NB4 (cell line): ENCODE data around the gene GPR108.
A peak's percentile ranks its signal among the peaks of the same experiment; 100 is the strongest.
"Not testable (repeated sequence)": the region's sequence is repeated elsewhere in the genome, so short reads cannot be mapped to it uniquely, and the experiment has no call there.

Experiments
- DNase-seq: peaks from one replicate; pipeline ENCODE4 v3.0.0; 2010; ENCODE audit warnings: low read depth
- H3K4me3 ChIP-seq: one replicate; pipeline ENCODE4 v1.5.1; 2011; ENCODE audit warnings: mild to moderate bottlenecking, low read depth, low read length, moderate library complexity
- MYC ChIP-seq: IDR thresholded peaks from 2 replicates; pipeline ENCODE4 v1.6.1; 2011; ENCODE audit warnings: low read depth, low read length
- POLR2A ChIP-seq: IDR thresholded peaks from 2 replicates; pipeline ENCODE4 v1.6.1; 2011; ENCODE audit warnings: mild to moderate bottlenecking; ENCODE audit not compliant: insufficient read length; ENCODE audit errors: extremely low read depth
- TF ChIP-seq, protein P1 (sequence below): IDR thresholded peaks from 2 replicates; pipeline ENCODE4 v1.6.1; 2011; ENCODE audit warnings: low read depth, low read length
- TF ChIP-seq, protein P2 (sequence below): IDR thresholded peaks from one replicate; pipeline ENCODE4 v1.5.1; 2012; ENCODE audit warnings: low read depth, low read length

GPR108 gene

DNA sequence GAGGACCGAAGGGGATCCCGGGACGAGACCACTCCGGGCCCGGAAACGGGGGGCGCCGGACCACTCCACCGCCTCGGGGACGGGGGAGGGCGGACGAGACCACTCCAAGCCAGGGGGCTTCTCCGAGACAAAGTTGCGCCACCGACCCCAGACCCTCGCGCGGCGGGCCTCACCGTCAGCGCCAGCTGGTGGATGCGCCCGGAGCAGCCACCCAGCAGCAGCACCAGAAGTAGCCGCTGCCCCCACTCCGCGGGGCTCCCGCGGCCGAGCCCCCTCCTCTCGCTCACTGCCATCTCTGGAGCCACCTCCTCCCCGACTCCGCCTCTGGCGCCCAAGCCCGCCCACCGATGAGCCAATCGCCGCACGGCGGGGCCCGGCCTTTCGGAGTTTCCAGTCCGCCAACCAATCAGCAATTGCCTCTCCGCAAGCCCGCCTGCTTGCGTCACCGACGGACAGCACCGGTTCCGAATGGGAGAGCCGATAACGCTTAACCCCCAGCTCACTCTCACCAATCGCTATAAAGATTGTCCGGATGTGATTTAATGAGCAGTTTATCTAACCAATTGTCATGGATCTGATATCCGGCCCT lies at the start of gene GPR108:
GPR108 (minus strand) TSS at position 297 of the 589 bp plus-strand sequence; CDS start at position 293, 4 bp downstream.
- peak; percentile 98 for DNase-seq
- TF ChIP-seq MYC: peak; percentile 33; the same call in 1 of the 2 replicates
- TF ChIP-seq, protein P1, sequence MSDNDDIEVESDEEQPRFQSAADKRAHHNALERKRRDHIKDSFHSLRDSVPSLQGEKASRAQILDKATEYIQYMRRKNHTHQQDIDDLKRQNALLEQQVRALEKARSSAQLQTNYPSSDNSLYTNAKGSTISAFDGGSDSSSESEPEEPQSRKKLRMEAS: no peak
- TF ChIP-seq POLR2A: peak; percentile 24
- H3K4me3 ChIP-seq: peak within 1 kb of the TSS; percentile 80

DNA sequence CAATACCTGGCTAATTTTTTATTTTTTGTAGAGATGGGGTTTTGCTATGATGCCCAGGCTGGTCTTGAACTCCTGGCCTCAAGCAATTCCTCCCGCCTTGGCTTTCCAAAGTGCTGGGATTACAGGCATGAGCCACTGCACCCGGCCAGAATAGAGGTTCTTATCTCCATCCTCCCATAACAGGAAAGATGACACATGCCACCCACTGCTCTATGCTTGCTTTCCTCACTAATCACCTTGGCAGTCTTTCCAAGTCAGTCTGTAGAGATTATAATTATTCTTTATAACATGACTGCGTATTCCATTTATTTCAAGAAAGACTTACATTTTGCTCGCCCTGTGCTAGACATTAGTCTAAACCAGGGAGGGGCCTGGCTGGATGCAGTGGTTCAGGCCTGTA lies 41.8 kb upstream of the GPR108 start:
- no peak overlapping the region for H3K4me3 ChIP-seq
- no peak for DNase-seq
- TF ChIP-seq MYC: no peak
- TF ChIP-seq, protein P1: no peak
- TF ChIP-seq, protein P2, sequence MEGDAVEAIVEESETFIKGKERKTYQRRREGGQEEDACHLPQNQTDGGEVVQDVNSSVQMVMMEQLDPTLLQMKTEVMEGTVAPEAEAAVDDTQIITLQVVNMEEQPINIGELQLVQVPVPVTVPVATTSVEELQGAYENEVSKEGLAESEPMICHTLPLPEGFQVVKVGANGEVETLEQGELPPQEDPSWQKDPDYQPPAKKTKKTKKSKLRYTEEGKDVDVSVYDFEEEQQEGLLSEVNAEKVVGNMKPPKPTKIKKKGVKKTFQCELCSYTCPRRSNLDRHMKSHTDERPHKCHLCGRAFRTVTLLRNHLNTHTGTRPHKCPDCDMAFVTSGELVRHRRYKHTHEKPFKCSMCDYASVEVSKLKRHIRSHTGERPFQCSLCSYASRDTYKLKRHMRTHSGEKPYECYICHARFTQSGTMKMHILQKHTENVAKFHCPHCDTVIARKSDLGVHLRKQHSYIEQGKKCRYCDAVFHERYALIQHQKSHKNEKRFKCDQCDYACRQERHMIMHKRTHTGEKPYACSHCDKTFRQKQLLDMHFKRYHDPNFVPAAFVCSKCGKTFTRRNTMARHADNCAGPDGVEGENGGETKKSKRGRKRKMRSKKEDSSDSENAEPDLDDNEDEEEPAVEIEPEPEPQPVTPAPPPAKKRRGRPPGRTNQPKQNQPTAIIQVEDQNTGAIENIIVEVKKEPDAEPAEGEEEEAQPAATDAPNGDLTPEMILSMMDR: no peak
- TF ChIP-seq POLR2A: no peak

DNA sequence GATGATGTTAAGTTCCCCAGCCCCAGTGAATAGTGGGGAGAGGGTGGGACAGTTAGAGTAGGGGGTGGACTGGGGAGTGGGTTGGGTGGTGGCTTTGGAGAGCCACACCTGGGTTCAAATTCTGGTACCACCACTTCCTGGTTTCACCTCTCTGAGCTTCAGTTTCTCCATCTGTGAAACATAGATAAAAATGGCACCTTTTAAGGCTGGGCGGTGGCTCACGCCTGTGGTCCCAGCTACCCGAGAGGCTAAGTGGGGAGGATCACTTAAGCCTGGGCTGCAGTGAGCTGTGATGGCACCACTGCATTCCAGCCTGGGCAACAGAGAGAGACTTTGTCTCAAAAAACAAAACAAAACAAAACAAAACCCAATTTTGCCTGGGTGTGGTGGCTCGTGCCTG lies 41.0 kb upstream of the GPR108 start:
- H3K4me3 ChIP-seq: no peak overlapping the region
- DNase-seq: no peak
- TF ChIP-seq, protein P1: no peak

DNA sequence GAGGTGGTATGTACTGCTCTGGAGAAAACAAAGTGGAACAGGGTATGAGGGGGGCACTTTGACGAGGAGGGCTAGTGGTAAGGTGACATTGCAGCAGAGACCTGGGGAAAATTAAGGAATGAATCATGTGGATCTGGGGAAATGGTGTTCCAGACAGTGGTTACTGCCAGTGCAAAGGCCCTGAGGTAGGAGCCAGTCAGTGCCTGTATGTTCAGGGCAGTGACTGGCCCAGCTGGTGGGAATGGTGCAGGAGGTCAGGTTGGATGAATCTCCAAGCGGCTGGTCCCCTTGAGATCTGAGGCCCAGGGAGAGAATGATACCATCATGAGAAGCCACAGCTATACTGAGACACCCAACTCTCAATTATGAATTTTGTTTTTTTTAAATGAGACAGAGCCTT lies 40.1 kb upstream of the GPR108 start:
- no peak for DNase-seq
- H3K4me3 ChIP-seq: no peak overlapping the region

DNA sequence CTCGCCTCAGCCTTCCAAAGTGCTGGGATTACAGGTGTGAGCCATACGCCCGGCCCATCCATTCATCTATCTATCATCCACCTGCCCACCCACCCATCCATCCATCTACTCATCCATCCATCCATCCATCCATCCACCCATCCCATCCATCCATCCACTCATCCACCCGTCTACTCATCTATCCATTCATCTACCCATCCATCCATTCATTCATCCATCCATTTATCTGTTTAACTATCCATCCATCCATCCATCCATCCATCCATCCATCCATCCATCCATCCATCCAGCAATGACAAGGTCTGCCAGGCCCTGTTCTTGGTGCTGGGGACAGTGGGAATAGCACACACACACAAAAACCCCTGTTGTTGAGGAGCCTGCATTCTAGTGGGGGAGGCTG lies 39.6 kb upstream of the GPR108 start:
- TF ChIP-seq MYC: no peak
- TF ChIP-seq, protein P2: no peak
- TF ChIP-seq, protein P1: no peak
- no peak for TF ChIP-seq POLR2A
- DNase-seq: no peak
- no peak overlapping the region for H3K4me3 ChIP-seq

More for the DNA sequence above, 40.1 kb upstream of the GPR108 start:
- no peak for TF ChIP-seq MYC
- TF ChIP-seq, protein P1: no peak
- TF ChIP-seq, protein P2: no peak
- no peak for TF ChIP-seq POLR2A

DNA sequence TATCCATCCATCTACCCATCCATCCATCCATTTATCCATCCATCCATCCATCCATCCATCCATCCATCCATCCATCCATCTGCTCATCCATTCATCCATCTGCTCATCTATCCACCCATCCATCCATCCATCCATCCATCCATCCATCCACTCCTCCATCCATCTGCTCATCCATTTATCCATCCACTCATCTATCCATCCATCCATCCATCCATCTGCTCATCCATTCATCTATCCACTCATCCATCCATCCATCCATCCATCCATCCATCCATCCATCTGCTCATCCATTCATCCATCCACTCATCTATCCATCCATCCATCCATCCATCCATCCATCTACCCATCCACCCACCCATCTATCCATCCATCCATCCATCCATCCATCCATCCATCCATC lies 38.7 kb upstream of the GPR108 start:
- H3K4me3 ChIP-seq, DNase-seq: not testable (repeated sequence)

DNA sequence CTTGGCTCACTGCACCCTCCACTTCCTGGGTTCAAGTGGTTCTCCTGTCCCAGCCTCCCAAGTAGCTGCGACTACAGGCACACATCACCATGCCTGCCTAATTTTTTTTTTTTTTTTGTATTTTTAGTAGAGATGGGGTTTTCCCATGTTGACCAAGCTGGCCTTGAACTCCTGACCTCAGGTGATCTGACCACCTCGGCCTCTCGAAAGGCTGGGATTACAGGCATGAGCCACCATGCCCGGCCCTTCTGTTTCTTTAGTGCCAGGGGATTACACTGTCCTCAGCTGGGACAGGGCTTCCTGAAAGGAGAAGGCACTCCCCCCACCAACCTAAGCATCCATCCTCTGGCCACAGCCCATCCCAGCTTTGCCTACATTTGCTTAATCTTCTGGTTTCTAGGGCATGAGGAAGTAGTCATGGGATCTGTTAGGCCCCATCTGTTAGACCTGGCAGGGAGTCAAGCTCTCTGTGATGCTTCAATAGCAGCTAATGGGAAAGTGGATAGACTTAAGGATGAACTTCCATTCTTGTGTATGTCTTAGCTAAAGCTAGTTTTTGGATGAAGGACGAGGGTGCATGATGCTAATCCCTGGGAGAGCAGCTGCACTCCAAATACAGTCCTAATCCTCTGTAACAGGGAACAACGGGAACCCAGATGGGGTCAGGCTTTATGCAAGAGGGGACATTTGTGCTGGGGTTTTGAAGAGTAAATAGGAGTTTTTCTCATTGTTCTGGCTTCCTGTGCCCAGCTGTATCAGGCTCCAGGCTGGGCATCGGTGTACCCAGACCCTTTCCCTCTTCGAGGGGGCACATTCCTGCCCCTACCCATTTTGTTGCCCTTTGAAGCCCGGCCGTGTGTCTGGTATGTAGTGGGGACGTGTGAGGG lies 37.7 kb upstream of the GPR108 start:
- H3K4me3 ChIP-seq: no peak overlapping the region
- TF ChIP-seq, protein P1: no peak
- no peak for TF ChIP-seq MYC
- TF ChIP-seq, protein P2: no peak
- DNase-seq: peak; percentile 39
